Midbrain (tissue), 1 donor: ENCODE measurements around the gene SEZ6L.
"Not testable (repeated sequence)": the region's sequence is repeated elsewhere in the genome, so short reads cannot be mapped to it uniquely, and the experiment has no call there.

Source experiments
- DNase-seq: peaks from one replicate; lab custom pipeline; 2025; lab: John Stamatoyannopoulos, UW

SEZ6L gene

DNA sequence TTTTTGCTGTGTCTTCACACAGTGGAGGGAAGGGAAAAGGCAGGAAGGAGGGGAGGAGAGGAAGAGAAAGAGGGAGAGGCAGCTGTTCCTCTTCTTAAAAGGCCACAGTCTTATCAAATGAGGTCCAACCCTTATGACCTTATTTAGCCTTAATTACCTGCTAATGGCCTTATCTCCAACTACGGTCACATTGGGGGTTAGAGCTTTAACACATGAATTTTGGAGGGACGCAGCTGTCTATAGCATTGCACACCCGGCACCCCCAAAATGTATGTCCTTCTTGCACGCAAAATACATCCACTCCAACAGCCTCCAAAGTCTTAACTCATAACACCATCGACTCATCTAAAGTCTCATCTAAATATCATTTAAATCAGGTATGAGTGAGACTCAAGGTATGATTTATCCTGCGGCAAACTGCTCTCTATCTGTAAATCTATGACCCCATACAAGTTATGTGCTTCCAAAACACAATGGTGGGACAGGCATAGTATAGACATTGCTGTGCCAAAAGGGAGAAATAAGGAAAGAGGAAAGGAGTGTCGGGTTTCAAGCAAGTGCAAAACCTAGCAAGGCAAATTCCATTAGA is 214.8 kb downstream of the SEZ6L start:
- DNase-seq = no peak

DNA sequence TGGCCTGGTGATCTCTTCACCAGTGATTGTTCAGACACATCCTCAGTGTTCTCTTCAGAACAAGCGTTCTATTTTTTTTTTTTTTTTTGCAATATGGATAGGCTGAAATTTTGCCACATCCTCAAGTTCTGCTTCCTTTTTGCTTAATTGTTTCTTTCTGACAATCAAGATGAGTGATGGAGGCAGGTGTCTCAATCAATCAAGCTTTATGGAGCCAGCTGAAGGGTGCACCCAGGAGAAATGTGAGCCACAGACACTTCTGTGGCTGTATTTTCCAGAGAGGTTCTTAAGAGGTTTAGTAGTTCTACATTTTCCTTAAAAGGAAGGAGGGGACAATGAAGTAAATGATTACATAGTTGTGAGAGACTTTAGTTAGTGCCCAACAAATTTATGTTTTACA is 215.9 kb downstream of the SEZ6L start:
- no peak for DNase-seq

DNA sequence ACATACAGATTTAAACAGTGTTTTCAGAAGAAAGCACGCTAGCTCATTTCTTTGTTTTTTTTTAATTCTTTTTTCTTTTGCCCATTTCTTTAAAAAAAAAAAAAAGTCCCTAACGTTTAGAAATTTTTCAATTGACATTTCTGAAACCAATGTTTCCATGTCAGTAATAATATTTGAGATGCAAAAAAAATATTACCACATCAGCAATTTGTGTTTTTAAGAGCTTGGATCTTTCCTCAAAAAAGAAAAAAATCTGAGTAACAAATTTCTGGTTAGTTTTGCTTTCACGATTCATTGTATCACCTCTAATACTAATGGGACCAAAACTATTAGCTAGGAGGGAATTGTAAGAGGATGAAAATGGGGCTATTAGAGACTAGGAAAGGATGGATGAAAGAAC is 219.9 kb downstream of the SEZ6L start:
- no peak for DNase-seq

DNA sequence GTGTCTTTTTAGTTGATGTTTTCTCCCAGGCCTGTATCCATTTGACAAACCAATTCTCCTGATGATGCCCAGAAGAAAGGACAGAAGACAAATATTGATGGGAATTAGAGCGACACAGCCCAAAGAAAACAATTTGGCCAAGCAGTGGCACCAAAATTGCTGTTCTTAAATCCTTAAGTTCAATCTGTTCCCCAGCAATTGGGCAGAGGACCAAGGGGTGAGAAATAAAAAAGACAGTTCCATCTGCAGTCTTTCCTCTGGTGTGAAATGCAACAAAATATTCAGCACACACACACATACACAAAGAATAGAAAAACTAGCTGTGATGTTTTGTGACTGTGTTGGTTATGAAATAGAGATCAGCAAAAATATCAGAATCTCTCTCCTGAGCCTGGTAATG is 221.8 kb downstream of the SEZ6L start:
- DNase-seq = no peak

DNA sequence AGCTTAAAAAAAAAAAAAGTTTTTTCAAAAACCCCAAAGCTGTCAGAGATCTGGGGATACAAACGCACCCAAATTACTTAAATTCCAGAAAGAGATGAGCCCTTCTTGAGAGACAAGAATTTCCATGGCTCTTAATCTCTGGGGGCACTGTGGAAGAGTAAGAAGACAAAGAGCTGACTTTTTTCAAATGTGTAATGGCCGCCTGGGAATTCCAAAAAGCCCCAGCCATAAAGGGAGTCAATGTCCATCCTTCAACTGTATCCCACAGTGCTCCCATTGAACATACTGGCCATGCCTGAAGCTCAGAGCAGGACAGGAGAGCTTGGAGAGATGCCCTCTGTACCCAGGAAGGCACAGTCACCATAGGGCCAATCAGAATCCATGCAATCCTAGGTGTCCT is 222.4 kb downstream of the SEZ6L start:
- DNase-seq = no peak

DNA sequence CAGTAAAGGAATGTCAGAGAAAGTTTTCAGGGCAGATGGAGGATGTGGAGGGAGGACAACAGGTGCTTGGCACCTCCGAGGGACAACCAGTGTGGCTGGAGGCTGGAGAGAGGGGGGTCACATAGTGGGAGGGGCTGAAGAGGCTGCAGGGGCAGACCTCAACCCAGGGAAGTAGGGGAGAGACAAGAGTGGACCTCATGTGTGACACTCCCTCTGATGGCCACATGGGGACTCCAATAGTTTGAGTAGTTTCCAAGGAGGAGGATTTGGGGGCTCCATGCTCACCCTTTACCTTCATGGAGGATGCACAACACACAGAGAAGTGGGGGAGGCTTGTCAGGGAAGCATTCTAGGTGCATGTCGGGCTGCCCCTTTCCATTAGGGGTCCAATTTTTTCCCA is 224.7 kb downstream of the SEZ6L start:
- no peak for DNase-seq

DNA sequence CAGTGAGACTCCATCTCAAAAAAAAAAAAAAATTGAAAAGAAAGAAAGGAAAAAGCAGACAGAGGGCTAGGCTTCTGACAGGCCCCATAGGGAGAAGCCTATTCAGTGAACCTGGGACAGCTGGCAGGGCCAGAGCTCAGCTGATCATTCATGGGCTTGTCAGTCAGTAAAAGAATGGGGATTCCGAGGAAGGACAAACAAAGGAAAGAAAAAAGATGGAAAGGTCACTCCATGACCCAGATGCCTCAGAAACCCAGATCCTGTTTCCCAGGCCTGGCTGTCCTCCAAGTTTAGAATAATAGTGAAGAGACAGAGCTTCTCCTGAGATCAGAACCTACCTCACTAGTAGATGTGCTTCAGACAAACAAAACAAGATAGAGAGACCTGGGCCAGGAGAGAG is 225.5 kb downstream of the SEZ6L start:
- DNase-seq = no peak

DNA sequence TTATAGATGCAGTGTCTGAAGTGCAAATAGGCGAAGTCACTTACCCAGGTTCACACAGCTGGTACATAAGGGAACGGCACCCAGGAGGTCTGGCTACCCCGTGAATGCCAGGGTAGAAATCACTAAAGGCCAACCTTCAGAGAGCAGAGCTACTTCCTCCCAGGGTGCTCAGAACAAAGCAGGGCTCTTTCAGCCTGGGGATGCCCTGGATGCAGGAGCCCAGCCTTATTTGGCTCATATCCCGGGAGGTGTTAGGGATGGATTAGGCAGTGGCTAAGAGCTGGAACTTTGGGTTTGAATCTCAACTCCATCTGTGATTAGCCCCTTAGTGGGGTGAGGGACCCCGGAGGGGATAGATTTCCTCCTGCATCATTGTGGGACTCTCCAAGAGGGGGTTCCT is 226.7 kb downstream of the SEZ6L start:
- DNase-seq = no peak

DNA sequence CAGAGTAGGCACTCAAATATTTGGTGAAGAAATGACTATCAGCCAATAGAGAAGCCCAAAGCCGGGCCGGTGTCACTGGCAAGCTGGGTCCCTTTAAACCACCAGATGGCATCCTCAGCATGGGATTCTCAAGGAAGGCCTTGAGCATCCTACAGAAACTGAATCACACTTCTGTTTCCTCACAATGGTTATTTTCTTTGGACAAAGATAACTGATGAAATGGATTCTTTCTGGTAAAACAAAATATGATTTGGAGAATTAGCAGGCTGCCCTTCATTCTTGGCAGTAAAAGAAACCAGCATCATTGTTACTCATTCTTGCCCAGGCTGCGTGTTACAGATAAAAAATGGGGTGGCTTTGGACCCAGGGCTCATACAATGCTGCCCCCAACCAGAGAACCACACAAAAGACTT is 229.5 kb downstream of the SEZ6L start:
- DNase-seq = peak; percentile 51

DNA sequence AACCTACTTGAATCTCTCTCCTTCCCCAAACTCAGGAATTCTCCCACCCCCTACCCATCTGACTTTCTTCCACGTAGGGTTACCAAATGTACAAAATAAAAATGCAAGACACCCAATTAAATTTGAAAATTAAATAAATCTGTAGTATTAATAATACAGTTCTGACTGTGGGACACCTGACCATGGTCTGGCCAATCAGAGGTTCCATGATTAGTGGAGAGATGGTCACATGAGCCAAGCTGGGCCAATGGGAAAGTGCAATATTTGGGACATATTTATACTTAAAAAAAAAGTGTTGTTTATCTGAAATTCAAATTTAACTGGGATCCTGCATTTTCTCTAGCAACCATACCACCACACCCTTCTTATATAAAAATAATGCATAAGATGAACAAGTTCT is 230.0 kb downstream of the SEZ6L start:
- DNase-seq = no peak

DNA sequence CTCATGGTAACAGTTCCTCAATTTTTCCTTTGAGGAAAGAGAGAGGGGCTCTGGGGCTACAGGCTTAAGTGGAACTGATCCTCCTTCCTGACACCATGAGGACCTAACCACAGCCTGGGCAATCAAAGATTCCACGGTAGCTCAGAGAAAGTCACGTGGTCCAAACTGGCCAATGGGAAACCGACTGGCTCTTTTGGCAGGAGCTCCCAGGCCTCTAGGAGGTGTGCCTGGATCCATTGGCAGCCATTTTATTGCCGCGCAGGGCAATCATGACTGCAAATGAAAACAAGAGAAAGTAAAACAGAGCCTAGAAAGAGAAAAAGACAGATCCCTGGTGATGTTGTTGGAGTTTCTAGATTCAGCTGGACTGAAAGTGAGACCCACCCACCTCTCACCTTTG is 232.5 kb downstream of the SEZ6L start:
- no peak for DNase-seq

DNA sequence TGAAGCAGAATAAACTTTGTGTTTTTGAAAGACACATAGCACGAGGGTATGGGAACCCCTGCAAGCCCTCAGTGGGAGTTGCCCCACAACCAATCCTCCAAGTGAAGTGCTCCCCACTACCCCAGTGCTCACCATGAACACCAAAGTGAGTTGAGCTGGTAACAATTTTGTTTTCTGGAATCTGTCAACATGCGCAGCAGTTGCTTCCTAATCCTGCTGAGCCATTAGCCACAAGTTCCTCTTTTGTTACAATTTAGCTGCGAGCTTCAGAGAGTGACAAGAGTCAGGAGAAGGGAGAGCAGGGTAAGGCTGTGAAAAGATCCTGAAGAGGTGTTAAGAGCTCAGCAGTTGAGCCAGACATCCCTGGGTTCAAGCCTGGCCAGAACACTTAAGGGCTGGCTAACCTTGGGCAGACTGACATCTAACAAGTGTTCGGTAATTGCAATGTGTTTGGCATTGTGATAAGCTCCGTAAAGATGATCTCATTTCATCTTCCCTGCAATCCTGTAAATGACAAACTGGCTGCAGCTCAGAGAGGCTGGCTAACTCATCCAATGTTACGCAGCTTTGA is 235.7 kb downstream of the SEZ6L start:
- DNase-seq = peak; percentile 5

DNA sequence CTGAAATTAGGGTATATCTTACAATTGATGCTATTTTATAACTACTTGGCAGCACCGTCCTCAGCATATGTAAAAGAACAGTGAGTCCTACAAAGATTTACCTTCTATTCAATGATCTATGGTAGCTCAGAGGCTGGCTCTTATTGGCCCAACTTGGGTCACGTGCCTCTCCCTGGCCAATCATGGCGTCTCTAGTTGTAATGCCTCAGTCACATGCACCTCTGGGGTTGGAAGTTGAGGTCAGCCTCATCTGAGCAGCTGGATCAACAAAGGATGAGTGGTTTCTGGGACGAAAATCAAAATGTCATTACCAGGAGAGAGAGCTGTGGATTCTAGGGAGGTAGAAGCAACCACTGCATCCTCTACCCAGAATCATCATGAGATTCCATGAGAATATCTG is 236.9 kb downstream of the SEZ6L start:
- DNase-seq = no peak

DNA sequence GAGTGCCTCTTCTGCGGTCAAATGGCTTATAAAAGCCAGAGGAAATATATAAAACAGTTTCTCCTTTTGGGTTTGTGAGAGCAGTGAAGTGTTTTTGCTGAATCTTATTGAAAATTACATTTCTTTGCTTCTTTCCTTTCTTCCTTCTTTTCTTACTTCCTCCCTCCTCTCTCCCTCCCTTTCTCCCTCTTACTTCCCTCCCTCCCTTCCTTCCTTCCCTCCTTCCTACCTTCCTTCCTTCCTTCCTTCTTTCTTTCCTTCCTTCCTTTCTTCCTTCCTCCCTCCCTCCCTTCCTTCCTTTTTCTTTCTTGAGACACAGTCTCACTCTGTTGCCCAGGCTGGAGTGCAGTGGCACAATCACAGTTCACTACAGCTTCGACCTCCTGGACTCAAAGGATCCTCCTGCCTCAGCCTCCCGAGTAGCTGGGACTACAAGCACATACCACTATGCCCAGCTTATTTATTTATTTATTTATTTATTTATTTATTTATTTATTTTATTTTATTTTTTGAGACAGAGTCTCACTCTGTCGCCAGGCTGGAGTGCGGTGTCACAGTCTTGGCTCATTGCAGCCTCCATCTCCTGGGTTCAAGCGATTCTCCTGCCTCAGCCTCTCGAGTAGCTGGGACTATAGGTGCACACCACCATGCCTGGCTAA is 239.4 kb downstream of the SEZ6L start:
- DNase-seq = not testable (repeated sequence)

DNA sequence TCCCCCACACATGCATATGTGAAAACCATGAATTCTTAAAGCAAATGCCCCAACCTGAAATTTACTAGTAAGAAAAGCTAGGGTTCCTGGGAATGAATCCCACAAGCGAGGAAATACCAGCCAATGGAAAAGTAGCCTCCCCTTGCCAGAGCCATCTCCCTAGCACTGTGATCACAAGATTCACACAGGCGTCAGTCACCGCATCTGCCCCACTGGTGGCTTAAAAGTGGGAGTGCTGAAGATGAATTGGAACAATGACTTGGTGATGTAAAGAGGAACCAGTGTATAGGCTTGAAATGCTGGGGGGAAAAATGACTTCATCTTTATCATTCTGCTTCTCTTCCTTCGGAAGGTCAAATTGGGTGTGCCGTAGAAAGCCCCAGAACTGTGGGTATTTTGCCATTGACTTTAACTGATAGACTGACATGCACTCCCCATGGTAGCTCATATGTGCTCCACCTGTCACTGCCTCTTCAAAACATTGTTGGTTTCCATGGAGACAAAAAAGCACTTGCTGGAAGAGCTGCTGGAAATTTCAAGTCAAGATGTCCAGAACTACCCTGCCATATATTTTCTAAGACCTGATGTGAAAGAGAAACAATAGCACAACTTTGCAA is 240.6 kb downstream of the SEZ6L start:
- no peak for DNase-seq

DNA sequence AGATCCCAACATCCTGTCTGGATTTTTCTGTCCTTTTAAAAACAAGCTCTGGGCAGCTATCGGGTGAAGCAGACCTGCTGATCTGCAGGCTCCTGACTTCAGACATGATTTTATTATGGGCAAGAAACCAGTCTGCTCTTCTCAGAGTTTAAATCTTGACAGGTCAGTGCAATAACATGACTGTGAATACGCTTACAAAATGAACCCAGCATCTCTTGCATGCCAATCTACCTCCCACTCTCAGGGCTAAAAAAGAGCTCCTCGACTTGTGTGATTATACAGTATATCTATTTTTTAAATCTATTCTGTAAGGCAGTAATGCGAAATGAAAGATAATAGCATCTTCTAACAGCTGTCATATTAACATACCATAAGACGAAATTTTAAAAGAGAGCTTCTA is 241.1 kb downstream of the SEZ6L start:
- no peak for DNase-seq

DNA sequence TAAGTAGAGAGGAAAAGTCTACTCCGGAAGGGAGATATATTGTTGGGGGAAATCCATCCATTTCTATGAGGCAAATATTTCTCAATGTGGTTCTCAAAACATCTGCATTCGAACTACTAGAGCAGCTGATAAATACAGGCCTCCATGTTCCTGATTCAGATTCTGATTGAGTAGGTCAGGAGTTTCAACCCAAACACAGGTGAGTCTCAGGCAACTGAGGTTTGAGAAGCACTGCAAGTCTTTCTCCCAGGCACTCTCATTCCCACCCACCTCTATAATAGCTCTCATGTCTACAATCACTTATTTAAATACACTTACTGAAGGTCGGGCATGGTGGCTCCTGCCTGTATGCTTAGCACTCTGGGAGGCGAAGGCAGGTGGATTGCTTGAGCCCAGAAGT is 245.1 kb downstream of the SEZ6L start:
- DNase-seq = no peak

DNA sequence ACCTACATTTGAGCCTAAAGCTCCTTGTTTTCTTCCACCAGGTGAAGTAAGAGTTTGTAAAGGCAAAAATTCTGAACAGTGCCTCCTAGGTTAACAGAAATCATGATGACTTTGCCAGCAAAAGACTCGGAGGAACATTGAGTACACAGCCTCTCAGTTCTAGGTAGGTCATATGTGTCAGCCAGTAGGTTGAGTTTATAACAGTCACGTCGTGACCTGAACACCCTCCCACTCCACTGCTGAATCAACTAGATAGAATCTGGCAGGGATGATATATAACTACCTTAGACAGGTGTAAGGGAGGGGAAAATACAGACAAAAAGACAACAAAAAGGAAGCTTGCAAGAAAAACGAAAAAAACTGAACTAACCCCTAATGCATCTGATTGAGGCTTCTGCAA is 247.0 kb downstream of the SEZ6L start:
- no peak for DNase-seq

DNA sequence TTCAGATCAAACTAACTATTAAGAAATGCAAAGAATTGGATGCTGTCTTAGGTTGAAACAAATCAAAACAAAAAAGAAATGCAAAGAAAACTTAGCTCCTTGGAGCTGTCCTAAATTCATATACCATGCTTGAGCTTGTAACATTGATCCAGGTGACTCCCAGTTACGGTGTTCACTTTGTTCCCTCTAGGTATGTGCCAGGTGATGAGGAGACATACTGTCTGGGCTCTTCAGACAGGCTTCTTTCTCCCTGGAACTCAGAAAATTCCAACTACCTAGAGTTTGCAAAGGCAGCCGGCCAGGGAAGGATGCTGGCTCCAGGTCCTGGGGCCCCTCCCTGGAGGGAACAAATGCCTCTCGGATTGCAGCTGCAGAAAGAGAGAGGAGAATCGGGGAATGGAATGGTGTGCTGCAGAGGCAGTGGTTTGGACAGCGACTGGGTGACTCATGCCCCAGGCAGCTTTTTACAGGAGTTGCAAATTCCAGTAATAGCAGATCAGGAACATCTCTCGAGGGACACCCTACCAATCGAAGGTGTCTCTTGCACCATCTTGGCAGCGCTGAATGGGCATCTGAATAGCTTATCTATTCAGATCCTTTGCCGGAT is 247.5 kb downstream of the SEZ6L start:
- no peak for DNase-seq

DNA sequence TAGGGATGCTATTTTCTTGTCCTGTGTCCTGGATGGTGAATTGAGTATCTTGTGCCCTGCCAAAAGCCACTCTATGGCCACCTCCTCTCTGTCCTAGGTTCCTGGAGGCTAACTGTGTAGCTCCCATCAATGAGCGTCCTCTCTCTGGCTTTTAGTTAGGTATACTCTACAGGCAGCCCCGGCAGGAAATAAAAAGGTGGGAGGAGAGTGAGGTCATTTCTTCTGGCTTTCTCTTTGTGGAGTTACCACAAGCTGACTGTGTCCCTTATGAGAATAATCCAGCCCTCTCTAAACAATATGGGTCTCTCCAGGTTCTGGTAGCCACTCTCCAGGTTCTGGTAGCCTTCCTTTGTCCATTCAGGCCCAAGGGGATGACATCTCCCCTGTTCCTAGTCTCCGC is 248.1 kb downstream of the SEZ6L start:
- DNase-seq = no peak

DNA sequence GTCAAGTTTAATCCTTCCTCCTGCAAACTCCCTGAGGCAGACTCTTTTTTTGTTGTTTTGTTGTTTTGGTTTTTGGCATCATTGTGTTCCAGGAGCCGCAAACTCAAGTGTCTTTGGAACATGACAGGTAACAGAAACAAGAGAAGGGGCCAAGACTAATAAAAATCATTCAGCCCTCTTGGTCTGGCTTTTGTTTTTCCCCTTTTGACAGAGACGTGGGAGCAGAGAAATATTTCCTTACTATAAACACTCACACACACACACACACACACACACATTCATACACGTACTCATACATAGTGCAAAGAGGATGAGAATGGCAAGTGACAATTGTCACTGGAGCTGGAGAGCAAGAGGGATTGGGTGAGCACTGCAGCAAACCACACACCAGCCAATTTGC is 249.4 kb downstream of the SEZ6L start:
- DNase-seq = no peak

DNA sequence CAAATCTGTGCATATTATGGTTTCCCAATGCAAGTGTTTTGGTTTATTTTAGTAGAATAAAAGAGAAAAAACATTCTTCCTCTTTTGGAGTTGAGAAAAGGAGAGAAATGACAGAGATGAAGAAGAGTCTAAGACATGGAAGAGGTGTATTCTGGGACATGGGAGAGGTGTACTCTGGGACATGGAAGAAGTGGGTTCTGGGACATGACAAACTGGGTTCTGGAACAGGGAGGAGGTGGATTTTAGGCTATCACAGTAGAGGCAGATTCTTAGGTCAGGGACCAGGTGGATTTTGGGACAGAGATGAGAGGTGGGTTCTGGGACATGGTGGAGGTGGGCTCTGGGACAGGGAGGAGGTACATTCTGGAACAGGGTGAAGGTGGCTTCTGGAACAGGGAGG is 257.7 kb downstream of the SEZ6L start:
- no peak for DNase-seq
